Right cardiac atrium (tissue), 5 donors: ENCODE results near the gene GFPT1. TPM values are rescaled to one million over a fixed set of nuclear protein-coding genes. Genes with fewer than 3 reads are reported as not detected.

Source experiments
- ATAC-seq, 2 donors: fragments of 200-7000 bp; cut with Tn5 transposase; one replicate each; pipeline versions ENCODE4 v1.8.0 to v1.9.1; 2020; ENCODE audit warnings: moderate library complexity in 2 of 2, mild to moderate bottlenecking in 1 of 2
- DNase-seq, 3 donors: peaks; one replicate each; pipeline ENCODE4 v3.0.0-alpha.2; 2020
- H3K27ac ChIP-seq: one replicate; pipeline ENCODE4 v1.5.1; 2013; ENCODE audit warnings: mild to moderate bottlenecking, low read length, control low read depth, moderate library complexity
- H3K27me3 ChIP-seq: one replicate; pipeline ENCODE4 v1.6.1; 2013; ENCODE audit not compliant: control insufficient read depth, insufficient read depth
- H3K4me1 ChIP-seq: one replicate; pipeline ENCODE4 v1.6.1; 2013; ENCODE audit warnings: low read length; ENCODE audit not compliant: control insufficient read depth, insufficient read depth
- H3K4me3 ChIP-seq: one replicate; pipeline ENCODE4 v1.5.1; 2013; ENCODE audit warnings: low read length, control low read depth
- H3K9me3 ChIP-seq: one replicate; pipeline ENCODE4 v1.6.1; 2013; ENCODE audit warnings: low read length; ENCODE audit not compliant: control insufficient read depth
- WGBS: extraction: QIAGEN DNeasy Blood & Tissue Kit; methylation state at CpG from one replicate; pipeline ENCODE4 v1.1.7; 2013; 5-methylcytosine and 5-hydroxymethylcytosine counted together
- intact Hi-C, 4 donors: fragments of 100-400 bp; cut with DNase I; formaldehyde crosslinking; loops; one replicate each; pipeline versions ENCODE4 v1.11.0 to v1.14.0; 2022 to 2023
- polyA plus RNA-seq: library from polyadenylated mRNA; stranded (reverse); fragments of 200-250 nt; gene quantifications from one replicate; pipeline ENCODE4 v1.2.3, GENCODE V29; 2013
- total RNA-seq, 4 donors: library from RNA; stranded (reverse); fragmentation: NEBNext Ultra II Directional; extraction: Animal tissue kit (Norgen Biotek cat#: 25700); gene quantifications; one replicate each; pipeline ENCODE4 v1.2.1, GENCODE V29; 2021
- donor health status: healthy with polysubstance abuse.
- donor health status: DM: no; HTN: yes; CAD: no.
- donor health status: DM: no; HTN: no; CAD: no.
- donor health status: DM: no; HTN: yes; CAD: no; lungs with severe emphysema.
- donor health status: DM: yes; HTN: yes; CAD: no.

GFPT1 gene
- total and polyA plus RNA-seq, 5 donors: 7.2 to 53.3 (median 35.5) TPM

GRCh38 chr2:69315160-69315761 is 71.8 kb downstream of the GFPT1 start:
- Histone ChIP-seq H3K27ac (no peak overlapping the region), H3K9me3 (no peaks in the 10 kb centered on the region), H3K27me3 (no peaks in the 10 kb centered on the region), H3K4me1 (no peaks in the 10 kb centered on the region), H3K4me3 (no peak overlapping the region)
- no peak for DNase-seq
- ATAC-seq: no peak
- intact Hi-C loops: no loop called here
- 96% methylated on average over 4 of the region's 4 CpGs for WGBS

- Histone ChIP-seq H3K27ac (no peak overlapping the region), H3K27me3 (no peaks in the 10 kb centered on the region), H3K9me3 (no peaks in the 10 kb centered on the region), H3K4me3 (no peak overlapping the region), H3K4me1 (peaks cover 6% of the 10 kb centered on the region)
- 65% methylated on average over 2 of the region's 2 CpGs for WGBS
- intact Hi-C loops: no loop called here
- no peak for DNase-seq
- no peak for ATAC-seq
Measured at GRCh38 chr2:69311024-69311416, 76.0 kb downstream of the GFPT1 start.

GRCh38 chr2:69310111-69311023 is 76.7 kb downstream of the GFPT1 start:
- DNase-seq: peak in 1 of 3 donors; percentile 60
- intact Hi-C loops: no loop called here
- H3K27ac ChIP-seq: peak overlapping the region; percentile 61

DNA sequence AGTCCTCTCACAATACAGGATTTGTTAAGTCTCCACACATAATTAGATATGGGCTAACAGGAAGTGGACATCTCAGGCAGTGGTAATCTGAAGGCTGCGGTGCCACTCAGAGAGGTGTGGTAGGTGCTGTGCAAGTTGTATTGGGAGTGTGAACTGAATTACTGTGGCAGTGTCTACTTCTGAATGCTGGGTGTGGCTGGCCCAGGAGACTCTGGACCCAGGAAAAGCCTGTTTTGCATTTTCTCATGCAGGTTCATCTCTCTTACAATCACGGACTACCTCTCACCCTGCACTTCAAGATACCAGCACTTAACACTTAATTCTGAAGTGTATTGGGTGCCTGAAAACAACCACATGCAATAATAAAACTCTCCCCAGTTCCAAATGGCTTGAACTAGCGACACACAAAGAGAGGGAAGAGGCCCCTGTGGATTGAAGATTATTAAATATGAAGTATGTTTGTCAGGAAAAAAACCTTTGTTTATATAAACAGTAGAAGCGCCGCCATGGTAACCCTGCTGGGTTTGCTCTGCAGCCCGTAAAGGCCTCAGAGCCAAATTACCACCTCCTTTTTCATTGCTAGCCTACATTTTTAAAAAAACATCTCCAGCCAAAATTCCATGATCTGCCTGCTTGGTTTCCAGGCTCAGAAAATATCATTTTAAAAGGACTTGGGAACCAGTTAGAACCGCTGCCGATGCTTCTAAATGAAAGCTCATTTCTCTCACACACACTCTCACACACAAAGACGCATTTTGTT is 77.5 kb downstream of the GFPT1 start:
- Histone ChIP-seq H3K4me1 (peaks cover 6% of the 10 kb centered on the region), H3K4me3 (no peak overlapping the region), H3K9me3 (no peaks in the 10 kb centered on the region), H3K27me3 (no peaks in the 10 kb centered on the region), H3K27ac (peak overlapping the region; percentile 83)
- peak in 1 of 2 donors; percentile 38 for ATAC-seq
- peak; percentile 64 to 88 (median 84) for DNase-seq
- 34% methylated on average over 9 of the region's 9 CpGs for WGBS
- intact Hi-C loops: loop anchor here (5.0 to 10.0 kb wide), 5 partner anchors 277 to 367 kb away; partner anchors contain the start of gene ANTXR1 (in 3 of the 4)

More at GRCh38 chr2:69310111-69311023, 76.7 kb downstream of the GFPT1 start:
- ATAC-seq: no peak
- WGBS: 78% methylated on average over 19 of the region's 19 CpGs
- Histone ChIP-seq H3K4me3 (no peak overlapping the region), H3K27me3 (no peaks in the 10 kb centered on the region), H3K4me1 (peaks cover 6% of the 10 kb centered on the region), H3K9me3 (no peaks in the 10 kb centered on the region)

DNA sequence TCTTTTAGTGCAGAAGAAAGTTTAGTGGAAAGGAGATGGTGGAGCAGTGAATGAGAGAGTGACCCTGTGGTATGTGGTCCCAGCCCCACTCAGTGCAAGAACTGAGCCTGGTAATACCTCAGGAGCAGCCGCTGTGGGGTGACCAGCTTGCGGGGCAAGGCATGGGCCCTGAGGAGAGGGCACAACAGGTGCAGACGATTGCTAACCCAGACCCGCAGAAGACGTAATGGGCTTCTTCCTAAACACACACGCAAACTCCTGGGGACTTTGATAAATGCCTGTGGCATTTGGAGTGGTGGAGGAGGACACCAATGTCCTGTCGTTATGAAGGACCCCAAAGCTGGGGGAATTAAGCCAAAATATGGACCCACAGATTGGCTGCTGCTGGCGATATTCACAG is 78.7 kb downstream of the GFPT1 start:
- Histone ChIP-seq H3K4me3 (no peak overlapping the region), H3K27me3 (no peaks in the 10 kb centered on the region), H3K4me1 (peaks cover 6% of the 10 kb centered on the region), H3K27ac (peak overlapping the region; percentile 46), H3K9me3 (peaks cover 2% of the 10 kb centered on the region)
- 95% methylated on average over 8 of the region's 8 CpGs for WGBS
- DNase-seq (no peak), ATAC-seq (no peak)
- intact Hi-C loops: loop anchor here (5.0 to 10.0 kb wide), 5 partner anchors 276 to 366 kb away; partner anchors contain the start of gene ANTXR1 (in 3 of the 4)

- Histone ChIP-seq H3K4me1 (peaks cover 6% of the 10 kb centered on the region), H3K27me3 (no peaks in the 10 kb centered on the region), H3K4me3 (no peak overlapping the region), H3K27ac (peak overlapping the region; percentile 10), H3K9me3 (peaks cover 2% of the 10 kb centered on the region)
- ATAC-seq (no peak), DNase-seq (no peak)
- 37% methylated on average over 17 of the region's 17 CpGs for WGBS
- intact Hi-C loops: loop anchor here (5.0 to 10.0 kb wide), 5 partner anchors 275 to 365 kb away; partner anchors contain the start of gene ANTXR1 (in 3 of the 4)
Measured at GRCh38 chr2:69307579-69308064, 79.4 kb downstream of the GFPT1 start.

DNA sequence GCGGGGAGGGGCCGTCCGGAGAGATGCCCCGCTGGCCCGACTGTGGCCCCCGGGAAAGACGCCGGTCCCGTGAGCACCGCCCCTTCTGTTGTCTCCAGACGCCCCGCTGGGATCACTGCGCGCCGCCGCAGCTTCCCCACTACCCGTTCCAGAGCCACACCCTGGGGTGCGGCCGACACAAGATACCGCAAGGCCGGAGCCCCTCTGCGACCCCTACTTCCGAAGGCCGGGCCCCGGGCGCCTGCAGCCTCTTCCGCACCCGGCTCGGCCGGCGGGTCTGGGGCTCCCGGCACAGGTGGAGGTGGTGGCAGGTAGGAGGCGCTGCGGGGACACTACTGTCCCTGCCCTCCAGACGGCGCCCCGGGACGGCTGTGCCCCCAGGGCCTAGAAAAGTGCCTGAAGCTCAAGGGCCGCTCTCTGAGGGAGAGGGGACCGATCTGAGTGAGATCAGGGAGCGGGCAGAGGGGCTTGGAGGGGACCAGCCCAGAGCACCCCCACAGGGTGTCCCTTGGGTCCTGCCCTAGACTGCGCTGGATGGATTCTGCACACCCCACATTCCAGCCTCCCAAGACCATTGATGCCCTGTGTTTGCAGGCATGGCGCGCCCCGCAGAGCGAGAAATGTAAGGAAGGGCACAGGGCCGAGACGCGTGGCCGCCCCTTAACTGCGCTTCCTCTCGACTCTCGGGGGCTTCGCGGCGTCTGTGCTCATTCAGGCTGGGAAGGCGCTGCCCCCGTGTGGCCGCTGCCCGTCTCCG is 80.0 kb downstream of the GFPT1 start:
- H3K4me3 ChIP-seq: peak overlapping the region; percentile 60
- intact Hi-C loops: loop anchor here (5.0 to 10.0 kb wide), 5 partner anchors 275 to 365 kb away; partner anchors contain the start of gene ANTXR1 (in 3 of the 4)
- ATAC-seq (peak; percentile 90 to 92), DNase-seq (peak; percentile 89 to 95 (median 94))
- under 1% methylated on average over 61 of the region's 61 CpGs for WGBS
- peak overlapping the region; percentile 74 for H3K27ac ChIP-seq
- H3K4me1 ChIP-seq: peaks cover 6% of the 10 kb centered on the region
- H3K27me3 ChIP-seq: no peaks in the 10 kb centered on the region
- peaks cover 2% of the 10 kb centered on the region for H3K9me3 ChIP-seq

DNA sequence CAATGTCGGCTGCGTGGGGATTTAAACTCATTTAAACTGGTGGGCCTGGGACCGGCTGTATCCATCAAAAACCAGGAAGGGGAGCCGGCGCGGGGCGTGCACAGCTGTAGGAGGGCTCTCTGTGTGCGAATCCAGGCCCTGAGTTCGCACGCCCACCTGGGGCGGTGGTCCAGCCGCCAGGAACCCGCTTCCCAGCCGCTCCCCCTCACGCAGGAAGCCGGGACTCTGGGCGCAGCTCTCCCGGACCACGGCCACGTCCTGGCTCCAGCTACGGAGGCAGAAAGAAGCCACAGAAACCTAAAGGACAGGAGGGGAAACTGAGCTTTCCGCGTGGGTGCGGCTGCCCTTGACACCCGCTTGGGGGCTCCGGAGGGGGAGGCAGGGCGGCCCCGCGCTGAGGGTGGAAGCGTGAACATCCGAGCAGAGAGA is 80.6 kb downstream of the GFPT1 start:
- ATAC-seq (peak; percentile 8 to 53), DNase-seq (peak; percentile 48 to 79 (median 78))
- H3K27me3 ChIP-seq: no peaks in the 10 kb centered on the region
- 1% methylated on average over 31 of the region's 31 CpGs for whole genome bisulfite sequencing
- H3K9me3 ChIP-seq: peaks cover 2% of the 10 kb centered on the region
- H3K27ac ChIP-seq: peak overlapping the region; percentile 74
- peaks cover 6% of the 10 kb centered on the region for H3K4me1 ChIP-seq
- intact Hi-C loops: loop anchor here (5.0 to 10.0 kb wide), 5 partner anchors 274 to 364 kb away; partner anchors contain the start of gene ANTXR1 (in 3 of the 4)
- H3K4me3 ChIP-seq: peak overlapping the region; percentile 60

GRCh38 chr2:69305712-69306392 is 81.2 kb downstream of the GFPT1 start:
- DNase-seq (no peak), ATAC-seq (peak in 1 of 2 donors; percentile 1)
- 41% methylated on average over 17 of the region's 17 CpGs for WGBS
- peaks cover 2% of the 10 kb centered on the region for H3K9me3 ChIP-seq
- peak overlapping the region; percentile 60 for H3K4me3 ChIP-seq
- peak overlapping the region; percentile 74 for H3K27ac ChIP-seq
- peaks cover 6% of the 10 kb centered on the region for H3K4me1 ChIP-seq
- intact Hi-C loops: loop anchor here (5.0 to 10.0 kb wide), 5 partner anchors 274 to 364 kb away; partner anchors contain the start of gene ANTXR1 (in 3 of the 4)
- H3K27me3 ChIP-seq: no peaks in the 10 kb centered on the region
